GM23338 (cell line): ENCODE results near the gene CYGB. TPM values are rescaled to one million over a fixed set of nuclear protein-coding genes. Genes with fewer than 3 reads are reported as not detected.

Source experiments
- ATAC-seq: fragments of 200-7000 bp; cut with Tn5 transposase; 3 replicates; pipeline ENCODE4 v1.9.1; 2020
- DNase-seq: peaks from one replicate; pipeline ENCODE4 v3.0.0-alpha.2; 2015; ENCODE audit warnings: low spot score
- H2AFZ ChIP-seq: fragments of 200-600 bp; sonication (generic); 2 replicates; pipeline ENCODE4 v1.8.0; 2016; ENCODE audit warnings: antibody characterized with exemption, mild to moderate bottlenecking, moderate library complexity
- H3F3A ChIP-seq: fragments of 200-600 bp; sonication (generic); replicated peaks from 2 replicates; pipeline ENCODE4 v1.8.0; 2017; ENCODE audit warnings: antibody characterized with exemption, mixed run types, low read depth
- H3K27ac ChIP-seq: fragments of 200-600 bp; sonication (generic); 2 replicates; pipeline ENCODE4 v1.6.1; 2016; ENCODE audit warnings: low read depth
- H3K27me3 ChIP-seq: fragments of 200-600 bp; sonication (generic); 2 replicates; pipeline ENCODE4 v1.8.0; 2016; ENCODE audit warnings: mild to moderate bottlenecking, mixed run types, moderate library complexity; ENCODE audit not compliant: insufficient read depth
- H3K36me3 ChIP-seq: fragments of 200-600 bp; sonication (generic); 2 replicates; pipeline ENCODE4 v1.8.0; 2016; ENCODE audit warnings: mild to moderate bottlenecking; ENCODE audit not compliant: insufficient read depth
- H3K4me1 ChIP-seq: fragments of 200-600 bp; sonication (generic); 2 replicates; pipeline ENCODE4 v1.8.0; 2016; ENCODE audit warnings: mild to moderate bottlenecking, moderate library complexity; ENCODE audit not compliant: insufficient read depth
- H3K4me2 ChIP-seq: fragments of 200-600 bp; sonication (generic); 2 replicates; pipeline ENCODE4 v1.7.1; 2017; ENCODE audit warnings: mixed run types
- H3K4me3 ChIP-seq: fragments of 200-600 bp; sonication (generic); 2 replicates; pipeline ENCODE4 v1.6.1; 2016; ENCODE audit warnings: mixed run types
- H3K79me2 ChIP-seq: fragments of 200-600 bp; sonication (generic); replicated peaks from 2 replicates; pipeline ENCODE4 v1.8.0; 2017; ENCODE audit warnings: mild to moderate bottlenecking; ENCODE audit not compliant: insufficient read depth
- H3K9me2 ChIP-seq: fragments of 200-600 bp; sonication (generic); 2 replicates; pipeline ENCODE4 v1.8.0; 2017; ENCODE audit not compliant: insufficient read depth
- H4K20me1 ChIP-seq: fragments of 200-600 bp; sonication (generic); replicated peaks from 2 replicates; pipeline ENCODE4 v1.8.0; 2017; ENCODE audit warnings: mild to moderate bottlenecking; ENCODE audit not compliant: insufficient read depth
- H3K27ac Mint-ChIP-seq: 2 replicates; pipeline ENCODE4 v1.8.0; 2020; ENCODE audit warnings: inconsistent platforms, mild to moderate bottlenecking, moderate library complexity, mixed read lengths
- H3K27me3 Mint-ChIP-seq: 3 replicates; pipeline ENCODE4 v1.8.0; 2022; ENCODE audit warnings: low read depth, mild to moderate bottlenecking, moderate library complexity, mixed read lengths, inconsistent platforms; ENCODE audit not compliant: insufficient read depth, poor library complexity
- H3K36me3 Mint-ChIP-seq: 3 replicates; pipeline ENCODE4 v1.8.0; 2021; ENCODE audit warnings: low read depth, mild to moderate bottlenecking, inconsistent platforms, moderate library complexity, mixed read lengths
- H3K4me1 Mint-ChIP-seq: 3 replicates; pipeline ENCODE4 v1.8.0; 2020; ENCODE audit warnings: mild to moderate bottlenecking, inconsistent platforms, mixed read lengths
- H3K4me3 Mint-ChIP-seq: 3 replicates; pipeline ENCODE4 v1.8.0; 2021; ENCODE audit warnings: moderate library complexity, mild to moderate bottlenecking, inconsistent platforms, mixed read lengths
- H3K9me3 Mint-ChIP-seq: 3 replicates; pipeline ENCODE4 v1.8.0; 2020; ENCODE audit warnings: moderate library complexity, mild to moderate bottlenecking, inconsistent platforms, mixed read lengths
- CREB1 ChIP-seq: fragments of 250-450 bp; sonication (Bioruptor Pico); IDR thresholded peaks from 2 replicates; pipeline ENCODE4 v1.5.0; 2020; ENCODE audit warnings: low read depth, mild to moderate bottlenecking, moderate library complexity
- EZH2 ChIP-seq: fragments of 200-600 bp; sonication (generic); IDR thresholded peaks from one replicate; pipeline ENCODE4 v1.8.0; 2017; ENCODE audit warnings: antibody characterized with exemption, mild to moderate bottlenecking, low read depth; ENCODE audit not compliant: unreplicated experiment
- EZH2phosphoT487 ChIP-seq: fragments of 200-600 bp; sonication (generic); IDR thresholded peaks from one replicate; pipeline ENCODE4 v1.8.1; 2018; ENCODE audit warnings: antibody characterized with exemption; ENCODE audit not compliant: unreplicated experiment
- STAT1 ChIP-seq: IDR thresholded peaks from one replicate; pipeline ENCODE4 v1.6.1; 2016; ENCODE audit warnings: antibody characterized with exemption; ENCODE audit not compliant: unreplicated experiment
- ZNF114 ChIP-seq: fragments of 250-450 bp; sonication (Bioruptor Pico); IDR thresholded peaks from 2 replicates; pipeline ENCODE4 v1.5.0; 2020; ENCODE audit warnings: mild to moderate bottlenecking, moderate library complexity
- ZNF331 ChIP-seq: fragments of 250-450 bp; sonication (Bioruptor Pico); IDR thresholded peaks from 2 replicates; pipeline ENCODE4 v1.5.0; 2020; ENCODE audit warnings: low read depth, mild to moderate bottlenecking, moderate library complexity
- polyA plus RNA-seq: library from polyadenylated mRNA; unstranded; fragments of >200 nt; fragmentation: Nextera tagmentation; extraction: Ambion mirVana; gene quantifications from 2 replicates; pipeline ENCODE4 v1.2.1, GENCODE V29; 2016
- total RNA-seq: library from RNA; depleted of rRNA; stranded (reverse); fragments of >200 nt; shearing (Covaris generic); gene quantifications from 2 replicates; pipeline ENCODE4 v1.2.3, GENCODE V29; 2014
- TF ChIP-seq, protein P1 (sequence below): IDR thresholded peaks from 2 replicates; pipeline ENCODE4 v1.6.1; 2016; ENCODE audit warnings: antibody characterized with exemption
- TF ChIP-seq, protein P2 (sequence below): fragments of 250-450 bp; sonication (Bioruptor Pico); IDR thresholded peaks from 2 replicates; pipeline ENCODE4 v1.5.0; 2020; ENCODE audit warnings: mild to moderate bottlenecking, moderate library complexity

The CYGB gene
- total and polyA plus RNA-seq, 2 experiments from 2014 or later, result 1.2 to 1.7 TPM

DNA sequence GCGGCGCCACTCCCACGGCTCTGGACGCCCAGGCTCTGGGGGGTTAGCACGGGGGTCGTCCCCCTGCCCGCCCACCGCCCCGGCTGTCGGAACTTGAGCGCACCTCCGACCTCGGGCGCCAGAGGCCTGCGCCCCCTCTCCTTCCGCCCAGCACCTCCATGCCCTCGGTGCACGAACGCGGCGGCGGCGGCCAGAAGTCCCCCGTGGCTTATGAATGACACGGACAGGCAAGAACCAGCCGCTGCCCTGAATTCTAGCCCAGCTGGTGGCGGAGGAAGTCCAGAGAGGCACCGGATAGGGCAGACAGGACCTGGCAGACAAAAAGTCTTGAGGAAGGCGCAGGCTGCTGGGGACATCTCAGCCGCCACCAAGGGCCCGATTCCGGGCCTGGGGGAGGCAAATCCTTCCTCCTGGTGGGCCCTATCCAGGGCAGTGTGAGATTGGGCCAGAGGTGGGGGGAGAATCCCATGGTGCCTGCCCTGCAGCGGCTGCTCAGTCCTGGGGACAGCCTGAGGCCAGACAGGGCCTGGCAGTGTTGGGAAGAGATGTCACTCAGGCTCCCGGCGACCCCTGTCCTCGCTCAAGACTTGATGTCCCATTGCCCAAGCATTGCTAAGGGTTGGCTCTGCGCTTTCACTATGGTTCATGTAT, 897 bp upstream of the CYGB start:
- H3K27ac ChIP-seq, result no peak overlapping the region
- H3K4me1 ChIP-seq, result peaks cover 8% of the 10 kb centered on the region
- peak overlapping the region; percentile 90 for H3K4me2 ChIP-seq
- no peaks in the 10 kb centered on the region for H3K9me2 ChIP-seq
- TF ChIP-seq EZH2 (peak; percentile 76), CREB1 (CRISPR knock-in tag) (no peak)
- H3K79me2 ChIP-seq, result no peaks in the 10 kb centered on the region
- DNase-seq (peak; percentile 44), ATAC-seq (no peak)
- Mint-ChIP-seq H3K9me3 (no peaks in the 10 kb centered on the region; the same call in 2 of the 3 replicates), H3K4me3 (peak overlapping the region; percentile 68), H3K4me1 (peaks cover 39% of the 10 kb centered on the region), H3K27ac (no peak overlapping the region), H3K36me3 (no peaks in the 10 kb centered on the region), H3K27me3 (peaks cover 48% of the 10 kb centered on the region)
- peak overlapping the region; percentile 92 for H2AFZ ChIP-seq
- H3K27me3 ChIP-seq, result peaks cover 47% of the 10 kb centered on the region
- H3F3A ChIP-seq, result 0 out of 2 replicates have a peak, but pooled peaks cover 5% of the 10 kb centered on the region
- H3K4me3 ChIP-seq, result peak overlapping the region; percentile 69
- no peaks in the 10 kb centered on the region for H3K36me3 ChIP-seq
- no peaks in the 10 kb centered on the region for H4K20me1 ChIP-seq

DNA sequence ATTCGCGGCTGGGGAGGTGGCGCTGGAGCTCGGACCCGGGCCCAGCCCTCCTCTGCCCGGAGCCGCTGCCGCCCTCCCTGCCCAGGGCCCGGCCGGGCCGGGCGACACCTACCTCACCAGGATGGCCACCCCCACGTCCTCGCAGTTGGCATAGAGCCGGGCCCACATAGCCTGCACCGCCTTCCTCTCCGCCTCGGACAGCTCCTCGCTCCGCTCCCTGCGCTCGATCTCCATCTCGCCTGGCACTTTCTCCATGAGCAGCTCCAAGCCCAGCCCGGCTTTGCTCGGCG, 276 bp downstream of the CYGB start:
- DNase-seq (no peak), ATAC-seq (peak; percentile 5)
- H3K79me2 ChIP-seq, result no peaks in the 10 kb centered on the region
- H2AFZ ChIP-seq, result no peak overlapping the region
- H3K36me3 ChIP-seq, result no peaks in the 10 kb centered on the region
- no peaks in the 10 kb centered on the region for H4K20me1 ChIP-seq
- peaks cover 7% of the 10 kb centered on the region for H3K4me1 ChIP-seq
- TF ChIP-seq ZNF114 (CRISPR knock-in tag), result no peak
- no peak for TF ChIP-seq ZNF331 (CRISPR knock-in tag)
- TF ChIP-seq, protein P1, sequence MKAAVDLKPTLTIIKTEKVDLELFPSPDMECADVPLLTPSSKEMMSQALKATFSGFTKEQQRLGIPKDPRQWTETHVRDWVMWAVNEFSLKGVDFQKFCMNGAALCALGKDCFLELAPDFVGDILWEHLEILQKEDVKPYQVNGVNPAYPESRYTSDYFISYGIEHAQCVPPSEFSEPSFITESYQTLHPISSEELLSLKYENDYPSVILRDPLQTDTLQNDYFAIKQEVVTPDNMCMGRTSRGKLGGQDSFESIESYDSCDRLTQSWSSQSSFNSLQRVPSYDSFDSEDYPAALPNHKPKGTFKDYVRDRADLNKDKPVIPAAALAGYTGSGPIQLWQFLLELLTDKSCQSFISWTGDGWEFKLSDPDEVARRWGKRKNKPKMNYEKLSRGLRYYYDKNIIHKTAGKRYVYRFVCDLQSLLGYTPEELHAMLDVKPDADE, result no peak
- TF ChIP-seq CREB1 (CRISPR knock-in tag), result no peak
- peak; percentile 31 for TF ChIP-seq EZH2
- TF ChIP-seq, protein P2, sequence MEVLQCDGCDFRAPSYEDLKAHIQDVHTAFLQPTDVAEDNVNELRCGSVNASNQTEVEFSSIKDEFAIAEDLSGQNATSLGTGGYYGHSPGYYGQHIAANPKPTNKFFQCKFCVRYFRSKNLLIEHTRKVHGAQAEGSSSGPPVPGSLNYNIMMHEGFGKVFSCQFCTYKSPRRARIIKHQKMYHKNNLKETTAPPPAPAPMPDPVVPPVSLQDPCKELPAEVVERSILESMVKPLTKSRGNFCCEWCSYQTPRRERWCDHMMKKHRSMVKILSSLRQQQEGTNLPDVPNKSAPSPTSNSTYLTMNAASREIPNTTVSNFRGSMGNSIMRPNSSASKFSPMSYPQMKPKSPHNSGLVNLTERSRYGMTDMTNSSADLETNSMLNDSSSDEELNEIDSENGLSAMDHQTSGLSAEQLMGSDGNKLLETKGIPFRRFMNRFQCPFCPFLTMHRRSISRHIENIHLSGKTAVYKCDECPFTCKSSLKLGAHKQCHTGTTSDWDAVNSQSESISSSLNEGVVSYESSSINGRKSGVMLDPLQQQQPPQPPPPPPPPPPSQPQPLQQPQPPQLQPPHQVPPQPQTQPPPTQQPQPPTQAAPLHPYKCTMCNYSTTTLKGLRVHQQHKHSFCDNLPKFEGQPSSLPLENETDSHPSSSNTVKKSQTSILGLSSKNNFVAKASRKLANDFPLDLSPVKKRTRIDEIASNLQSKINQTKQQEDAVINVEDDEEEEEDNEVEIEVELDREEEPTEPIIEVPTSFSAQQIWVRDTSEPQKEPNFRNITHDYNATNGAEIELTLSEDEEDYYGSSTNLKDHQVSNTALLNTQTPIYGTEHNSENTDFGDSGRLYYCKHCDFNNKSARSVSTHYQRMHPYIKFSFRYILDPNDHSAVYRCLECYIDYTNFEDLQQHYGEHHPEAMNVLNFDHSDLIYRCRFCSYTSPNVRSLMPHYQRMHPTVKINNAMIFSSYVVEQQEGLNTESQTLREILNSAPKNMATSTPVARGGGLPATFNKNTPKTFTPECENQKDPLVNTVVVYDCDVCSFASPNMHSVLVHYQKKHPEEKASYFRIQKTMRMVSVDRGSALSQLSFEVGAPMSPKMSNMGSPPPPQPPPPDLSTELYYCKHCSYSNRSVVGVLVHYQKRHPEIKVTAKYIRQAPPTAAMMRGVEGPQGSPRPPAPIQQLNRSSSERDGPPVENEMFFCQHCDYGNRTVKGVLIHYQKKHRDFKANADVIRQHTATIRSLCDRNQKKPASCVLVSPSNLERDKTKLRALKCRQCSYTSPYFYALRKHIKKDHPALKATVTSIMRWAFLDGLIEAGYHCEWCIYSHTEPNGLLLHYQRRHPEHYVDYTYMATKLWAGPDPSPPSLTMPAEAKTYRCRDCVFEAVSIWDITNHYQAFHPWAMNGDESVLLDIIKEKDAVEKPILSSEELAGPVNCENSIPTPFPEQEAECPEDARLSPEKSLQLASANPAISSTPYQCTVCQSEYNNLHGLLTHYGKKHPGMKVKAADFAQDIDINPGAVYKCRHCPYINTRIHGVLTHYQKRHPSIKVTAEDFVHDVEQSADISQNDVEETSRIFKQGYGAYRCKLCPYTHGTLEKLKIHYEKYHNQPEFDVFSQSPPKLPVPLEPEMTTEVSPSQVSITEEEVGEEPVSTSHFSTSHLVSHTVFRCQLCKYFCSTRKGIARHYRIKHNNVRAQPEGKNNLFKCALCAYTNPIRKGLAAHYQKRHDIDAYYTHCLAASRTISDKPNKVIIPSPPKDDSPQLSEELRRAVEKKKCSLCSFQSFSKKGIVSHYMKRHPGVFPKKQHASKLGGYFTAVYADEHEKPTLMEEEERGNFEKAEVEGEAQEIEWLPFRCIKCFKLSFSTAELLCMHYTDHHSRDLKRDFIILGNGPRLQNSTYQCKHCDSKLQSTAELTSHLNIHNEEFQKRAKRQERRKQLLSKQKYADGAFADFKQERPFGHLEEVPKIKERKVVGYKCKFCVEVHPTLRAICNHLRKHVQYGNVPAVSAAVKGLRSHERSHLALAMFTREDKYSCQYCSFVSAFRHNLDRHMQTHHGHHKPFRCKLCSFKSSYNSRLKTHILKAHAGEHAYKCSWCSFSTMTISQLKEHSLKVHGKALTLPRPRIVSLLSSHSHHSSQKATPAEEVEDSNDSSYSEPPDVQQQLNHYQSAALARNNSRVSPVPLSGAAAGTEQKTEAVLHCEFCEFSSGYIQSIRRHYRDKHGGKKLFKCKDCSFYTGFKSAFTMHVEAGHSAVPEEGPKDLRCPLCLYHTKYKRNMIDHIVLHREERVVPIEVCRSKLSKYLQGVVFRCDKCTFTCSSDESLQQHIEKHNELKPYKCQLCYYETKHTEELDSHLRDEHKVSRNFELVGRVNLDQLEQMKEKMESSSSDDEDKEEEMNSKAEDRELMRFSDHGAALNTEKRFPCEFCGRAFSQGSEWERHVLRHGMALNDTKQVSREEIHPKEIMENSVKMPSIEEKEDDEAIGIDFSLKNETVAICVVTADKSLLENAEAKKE (CRISPR knock-in tag), result no peak
- TF ChIP-seq EZH2phosphoT487, result no peak
- no peak for TF ChIP-seq STAT1
- H3K27ac ChIP-seq, result no peak overlapping the region
- peaks cover 45% of the 10 kb centered on the region for H3K27me3 Mint-ChIP-seq
- H3K4me3 Mint-ChIP-seq, result peak overlapping the region; percentile 72
- peaks cover 35% of the 10 kb centered on the region for H3K4me1 Mint-ChIP-seq
- peaks cover 47% of the 10 kb centered on the region for H3K27me3 ChIP-seq
- no peaks in the 10 kb centered on the region for H3K36me3 Mint-ChIP-seq
- H3K9me3 Mint-ChIP-seq, result no peaks in the 10 kb centered on the region; the same call in 2 of the 3 replicates
- 0 out of 2 replicates have a peak, but pooled peaks cover 5% of the 10 kb centered on the region for H3F3A ChIP-seq
- no peaks in the 10 kb centered on the region for H3K9me2 ChIP-seq
- H3K27ac Mint-ChIP-seq, result no peak overlapping the region
- peak overlapping the region; percentile 90 for H3K4me2 ChIP-seq
- H3K4me3 ChIP-seq, result peak overlapping the region; percentile 69
